ENCODE measurements around the gene MCM10.
A peak's percentile ranks its signal among the peaks of the same experiment; 100 is the strongest.
"Not testable (repeated sequence)": the region's sequence is repeated elsewhere in the genome, so short reads cannot be mapped to it uniquely, and the experiment has no call there.

Gene MCM10

DNA sequence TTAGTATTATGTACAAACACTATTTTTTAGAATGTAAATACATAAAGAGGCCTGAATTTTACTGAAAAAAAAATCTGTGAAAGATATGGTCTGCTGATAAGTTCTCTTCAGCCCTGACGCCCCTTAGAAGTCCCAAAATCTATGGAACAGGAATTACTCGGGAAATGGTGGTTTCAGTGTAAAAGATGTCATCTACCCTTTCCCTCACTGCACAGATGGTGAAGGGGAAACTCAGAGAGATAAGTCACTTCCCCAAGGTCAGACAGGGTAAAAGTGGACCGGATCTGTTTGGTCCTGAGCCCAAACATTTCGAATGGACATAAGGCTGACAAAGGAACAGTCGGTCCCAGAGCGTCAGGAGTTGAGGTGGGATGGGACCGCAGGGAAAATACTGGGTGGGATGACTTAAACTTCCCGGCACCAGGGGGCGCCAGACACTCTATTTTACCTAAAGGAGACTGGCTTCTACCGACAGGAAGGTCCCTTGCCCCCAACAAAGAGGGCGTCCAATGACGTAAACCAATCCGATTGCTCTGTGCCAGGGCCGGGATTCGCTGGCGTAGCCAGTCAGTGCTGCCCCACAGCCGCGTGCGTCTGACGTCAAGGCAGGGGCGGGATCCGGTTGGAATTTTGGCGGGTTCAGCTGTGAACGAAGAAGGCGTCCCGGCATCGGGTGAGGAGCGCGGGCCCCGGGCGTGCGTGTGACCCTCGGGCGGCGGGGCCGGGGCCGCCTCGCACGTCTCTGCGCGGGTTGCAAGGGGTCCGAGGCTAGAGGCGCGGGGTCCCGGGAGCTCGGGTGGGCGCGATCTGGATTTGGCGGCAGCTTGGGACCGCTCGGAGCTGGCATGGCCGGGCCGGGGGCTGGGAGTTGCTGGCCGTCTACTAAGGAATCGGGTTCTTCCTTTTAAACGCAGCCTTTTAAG, at the start of gene MCM10:
Gene MCM10, plus strand, starts transcription at position 625 of the 923 bp plus-strand sequence. CDS start 2,645 bp downstream, outside the sequence.
- peak; percentile 98 for DNase-seq

DNA sequence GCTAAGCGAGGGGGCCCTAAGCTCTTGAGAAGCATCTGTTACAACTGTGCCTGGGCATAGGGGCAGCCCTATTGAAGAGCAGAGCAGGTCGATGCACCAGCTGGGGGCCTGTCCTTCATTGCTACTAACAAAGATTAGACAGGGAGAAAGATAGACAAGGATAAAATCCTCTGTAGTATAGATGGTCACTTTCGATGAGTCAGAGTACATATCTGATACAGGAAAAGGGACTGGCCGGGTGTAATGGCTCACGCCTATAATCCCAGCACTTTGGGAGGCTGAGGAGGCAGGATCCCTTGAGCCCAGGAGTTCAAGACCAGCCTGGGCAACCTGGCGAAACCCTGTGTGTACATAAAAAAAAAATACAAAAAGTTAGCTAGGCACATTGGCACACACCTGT, 47.8 kb upstream of the MCM10 start:
- no peak for DNase-seq

DNA sequence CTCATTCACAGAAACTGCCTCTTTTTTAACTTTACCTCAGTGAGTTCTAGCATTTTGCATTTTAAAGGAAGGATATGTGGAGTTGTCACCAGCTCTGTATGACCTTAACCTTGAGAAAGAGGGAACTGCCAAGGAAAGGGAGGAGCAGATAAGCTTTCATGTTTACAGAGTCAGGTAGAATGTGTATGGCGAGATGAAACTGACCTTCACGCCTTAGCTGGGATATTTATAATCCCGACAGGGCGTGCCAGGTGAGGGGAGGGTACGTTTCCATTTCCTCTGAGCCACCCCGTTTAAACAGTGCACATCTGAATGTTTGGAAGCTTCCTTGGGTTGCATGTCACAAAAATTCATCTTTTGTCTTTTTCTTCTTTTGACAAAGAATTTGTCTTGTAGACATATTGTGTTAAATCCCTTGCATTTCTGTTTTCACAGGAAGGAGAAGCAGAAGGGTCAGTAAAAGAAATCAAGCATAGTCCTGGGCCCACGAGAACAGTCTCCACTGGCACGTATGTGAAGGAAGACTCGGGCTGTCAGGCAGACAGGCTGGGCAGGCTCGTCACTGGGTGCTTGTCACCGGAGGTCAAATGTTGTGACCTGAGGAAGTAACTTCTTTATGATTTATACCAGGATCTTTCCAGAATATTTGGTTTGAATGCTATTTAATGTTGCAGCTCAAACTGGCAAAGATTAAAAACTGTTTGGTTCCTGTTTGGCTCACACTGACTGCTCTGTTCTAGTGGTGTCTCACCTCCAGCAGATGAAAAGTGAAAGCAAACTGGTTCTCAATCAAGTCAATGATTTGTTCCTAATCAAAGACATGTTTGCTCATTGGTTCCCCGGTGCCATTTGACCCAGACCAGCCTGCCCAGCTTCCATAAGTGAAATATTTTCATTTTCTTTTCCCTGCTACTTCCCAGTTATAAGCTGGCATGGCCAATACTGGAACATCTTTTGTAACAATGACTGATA, 45.2 kb upstream of the MCM10 start:
- DNase-seq: no peak

DNA sequence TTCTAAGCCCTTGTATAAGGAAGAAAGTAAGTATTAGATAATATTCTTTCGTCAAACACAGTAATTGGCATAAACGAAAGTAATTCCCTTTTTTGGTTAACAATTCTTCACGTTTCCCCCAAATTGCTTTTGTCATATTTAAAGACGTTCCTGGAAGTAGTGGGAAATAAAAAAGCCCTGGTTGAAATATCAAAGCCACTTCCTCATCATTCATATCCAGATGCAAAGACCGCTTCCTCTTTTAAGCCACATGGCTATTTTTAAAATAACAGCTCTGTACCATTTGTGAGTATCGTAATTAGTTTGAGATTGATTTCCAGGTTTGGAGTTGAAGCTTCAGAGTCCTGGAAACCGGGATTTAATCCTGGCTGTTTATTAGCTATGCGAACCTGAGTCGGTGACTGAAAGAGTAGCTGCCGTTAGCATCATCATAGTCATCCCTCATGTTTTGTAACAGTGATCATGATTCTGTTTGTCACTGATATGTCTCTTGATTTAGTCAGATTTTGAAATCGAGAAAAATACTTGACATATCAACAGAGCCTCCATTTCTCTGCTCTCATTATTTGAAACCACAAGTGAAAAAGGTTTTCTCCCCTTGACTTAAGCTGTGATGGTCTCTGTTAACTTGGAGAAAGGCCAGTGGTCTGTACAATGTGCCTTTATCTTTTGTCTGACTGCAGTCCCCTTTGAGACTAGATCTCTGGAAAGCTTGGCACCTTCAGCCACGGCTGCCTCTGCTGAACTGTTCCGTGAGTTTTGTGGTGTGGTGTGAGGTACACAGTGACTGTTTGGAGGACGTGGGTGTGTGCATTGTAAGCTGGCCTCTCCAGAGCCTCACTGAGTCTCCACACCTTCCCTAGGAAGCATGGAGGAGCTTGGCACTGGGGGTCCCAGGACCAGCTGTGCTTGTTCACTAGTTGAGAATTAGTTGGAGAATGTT, 43.2 kb upstream of the MCM10 start:
- DNase-seq: no peak

DNA sequence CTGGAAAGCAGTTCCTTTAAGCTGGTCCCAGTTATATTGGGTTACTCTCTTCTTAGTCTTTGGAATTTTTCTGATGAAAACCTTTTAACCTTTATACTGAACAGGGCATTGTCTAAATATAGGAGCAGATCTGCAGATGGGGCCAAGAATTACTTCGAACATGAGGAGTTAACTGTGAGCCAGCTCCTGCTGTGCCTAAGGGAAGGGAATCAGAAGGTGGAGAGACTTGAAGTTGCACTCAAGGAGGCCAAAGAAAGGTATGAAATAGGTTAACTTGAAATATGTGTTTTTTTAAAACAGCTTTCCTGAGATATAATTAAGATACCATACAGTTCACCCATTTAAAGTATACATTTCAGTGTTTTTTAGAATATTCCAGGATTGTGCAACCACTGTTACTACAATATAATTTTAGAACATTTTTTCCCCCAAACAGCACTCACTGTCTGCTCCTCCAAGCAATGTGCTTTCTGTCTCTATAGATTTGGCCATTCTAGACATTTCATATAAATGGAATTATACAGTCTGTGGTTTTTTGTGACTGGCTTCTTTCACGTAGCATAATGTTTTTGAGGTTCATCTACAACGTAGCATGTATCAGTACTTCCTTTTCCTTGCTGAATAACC, 42.5 kb upstream of the MCM10 start:
- no peak for DNase-seq

DNA sequence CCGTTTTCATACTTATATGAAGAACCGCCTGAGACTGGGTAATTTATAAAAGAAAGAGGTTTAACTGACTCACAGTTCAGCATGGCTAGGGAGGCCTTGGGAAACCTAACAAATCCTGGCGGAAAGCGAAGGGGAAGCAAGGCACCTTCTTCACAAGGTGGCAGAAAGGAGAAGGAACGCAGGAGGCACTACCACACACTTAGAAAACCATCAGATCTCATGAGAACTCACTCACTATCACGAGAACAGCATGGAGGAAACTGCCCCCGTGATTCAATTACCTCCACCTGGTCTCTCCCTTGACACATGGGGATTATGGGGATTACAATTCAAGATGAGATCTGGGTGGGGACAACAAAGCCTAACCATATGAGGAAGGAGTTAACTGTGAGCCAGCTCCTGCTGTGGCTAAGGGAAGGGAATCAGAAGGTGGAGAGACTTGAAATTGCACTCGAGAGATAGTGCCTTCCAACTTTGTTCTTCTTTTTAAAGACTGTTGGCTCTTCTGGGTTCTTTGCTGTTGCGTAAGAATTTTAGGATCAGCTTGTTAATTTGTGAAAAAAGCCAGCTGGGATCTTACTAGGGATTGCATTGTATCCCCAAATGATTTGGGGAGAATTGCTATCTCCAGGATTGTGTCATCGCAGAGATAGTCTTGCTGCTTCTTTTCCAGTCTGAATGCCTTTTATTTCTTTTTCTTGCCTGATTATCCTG, 40.4 kb upstream of the MCM10 start:
- DNase-seq: no peak

DNA sequence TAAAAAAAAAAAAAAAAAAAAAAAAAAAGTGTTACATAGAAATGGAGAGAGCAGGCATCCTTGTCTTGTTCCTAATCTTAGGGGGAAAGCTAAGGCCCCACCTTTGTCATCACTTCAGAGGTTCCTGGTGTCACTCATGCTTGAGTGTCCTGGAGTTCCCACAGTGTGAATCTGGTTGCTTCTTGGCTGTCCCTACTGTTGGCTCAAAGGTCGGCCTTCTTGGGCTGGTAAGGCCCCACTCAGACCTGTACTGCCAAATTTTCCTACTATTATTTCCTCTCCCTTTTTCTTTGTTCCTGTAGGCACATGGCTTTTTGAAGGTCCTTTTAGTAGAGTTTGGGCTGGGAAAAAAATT, 39.9 kb upstream of the MCM10 start:
- no peak for DNase-seq

DNA sequence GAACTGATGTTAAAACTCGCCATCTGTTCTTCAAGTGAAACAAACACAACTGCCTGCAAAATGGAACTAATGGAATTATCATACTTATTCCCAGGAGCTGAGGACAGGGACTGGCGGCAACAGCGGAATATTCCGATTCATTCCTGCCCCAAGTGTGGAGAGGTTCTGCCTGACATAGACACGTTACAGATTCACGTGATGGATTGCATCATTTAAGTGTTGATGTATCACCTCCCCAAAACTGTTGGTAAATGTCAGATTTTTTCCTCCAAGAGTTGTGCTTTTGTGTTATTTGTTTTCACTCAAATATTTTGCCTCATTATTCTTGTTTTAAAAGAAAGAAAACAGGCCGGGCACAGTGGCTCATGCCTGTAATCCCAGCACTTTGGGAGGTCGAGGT, 24.7 kb upstream of the MCM10 start:
- DNase-seq: no peak

DNA sequence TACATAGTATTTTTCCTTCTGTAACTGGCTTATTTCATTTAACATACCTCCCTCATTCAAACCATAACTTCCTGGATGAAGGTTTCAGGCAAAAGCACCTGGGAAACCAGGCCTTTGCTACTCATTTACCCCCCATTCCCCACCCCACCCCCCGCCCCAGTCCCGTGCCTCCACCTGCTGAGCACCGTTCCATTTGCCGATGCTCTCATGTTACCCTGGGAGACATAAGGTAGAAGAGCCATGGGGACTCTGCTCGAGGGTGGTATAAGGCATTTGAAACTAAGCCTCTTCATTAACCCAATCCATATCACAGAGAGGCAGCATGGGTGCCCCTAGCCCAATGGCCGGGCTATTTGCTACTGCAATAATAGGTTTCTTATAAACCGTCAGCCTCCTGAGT, 22.2 kb upstream of the MCM10 start:
- DNase-seq: no peak

DNA sequence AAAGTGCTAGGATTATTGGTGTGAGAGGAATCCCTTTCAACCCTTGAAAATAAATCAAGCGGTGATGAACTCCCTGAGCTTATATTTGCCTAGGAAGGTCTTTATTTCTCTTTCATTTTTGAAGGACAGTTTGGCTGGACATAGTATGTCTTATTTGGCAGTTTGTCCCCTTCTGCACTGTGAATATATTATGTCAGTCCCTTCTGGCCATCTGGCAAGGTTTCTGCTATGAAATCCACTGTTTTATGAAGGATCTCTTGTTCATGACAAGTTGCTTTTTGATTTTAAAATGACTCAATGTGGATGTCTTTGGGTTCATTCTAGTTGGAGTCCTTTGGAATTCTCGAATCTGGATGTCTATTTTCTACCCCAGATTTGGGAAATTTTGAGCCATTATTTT, 21.7 kb upstream of the MCM10 start:
- DNase-seq: no peak

DNA sequence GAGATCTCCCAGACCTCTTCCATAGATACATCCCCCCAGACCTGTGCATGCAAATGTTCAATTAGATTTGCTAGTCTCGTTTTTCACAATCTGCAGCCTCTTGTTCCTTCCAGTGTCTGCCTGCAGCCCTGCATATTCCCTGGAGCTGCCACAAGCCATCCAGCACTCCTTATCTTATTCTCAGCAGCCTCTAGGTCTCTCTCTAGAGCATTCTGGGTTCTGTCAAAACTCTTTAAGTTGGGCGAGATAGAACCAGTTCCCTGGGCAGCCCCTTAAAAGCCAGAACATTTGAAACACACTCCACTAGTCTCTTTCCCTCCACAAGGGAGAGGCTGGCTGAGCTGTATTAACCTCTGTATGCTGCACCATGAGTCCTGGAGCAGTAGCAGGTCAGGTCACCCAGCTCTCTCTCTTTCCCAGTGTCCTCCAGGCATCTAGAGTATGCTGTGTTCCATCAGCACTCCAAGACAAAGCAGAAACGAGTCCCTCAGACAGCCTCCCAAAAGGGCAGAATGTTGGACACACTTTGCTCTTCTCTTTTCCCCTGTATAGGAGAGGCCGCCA, 20.6 kb upstream of the MCM10 start:
- DNase-seq: no peak

DNA sequence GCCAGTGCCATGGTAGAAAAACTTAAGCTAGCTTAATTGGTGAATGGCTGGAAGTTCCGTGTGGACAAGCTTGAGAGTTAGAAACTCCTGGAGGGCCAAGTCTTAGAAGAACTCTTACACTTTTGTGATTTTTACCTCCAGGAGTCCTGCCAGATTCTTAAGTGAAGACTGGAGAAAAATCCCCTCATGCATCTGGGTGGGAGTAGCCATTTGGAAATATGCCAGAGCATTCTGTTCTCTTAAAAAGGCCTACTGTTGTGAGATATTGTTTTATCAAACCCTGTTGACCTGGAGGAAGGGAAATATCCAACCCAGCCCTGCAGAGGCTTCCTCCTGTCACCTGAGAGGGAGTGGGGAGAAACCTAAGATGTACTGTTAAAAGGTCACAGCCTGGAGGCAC, 17.6 kb upstream of the MCM10 start:
- DNase-seq: no peak

DNA sequence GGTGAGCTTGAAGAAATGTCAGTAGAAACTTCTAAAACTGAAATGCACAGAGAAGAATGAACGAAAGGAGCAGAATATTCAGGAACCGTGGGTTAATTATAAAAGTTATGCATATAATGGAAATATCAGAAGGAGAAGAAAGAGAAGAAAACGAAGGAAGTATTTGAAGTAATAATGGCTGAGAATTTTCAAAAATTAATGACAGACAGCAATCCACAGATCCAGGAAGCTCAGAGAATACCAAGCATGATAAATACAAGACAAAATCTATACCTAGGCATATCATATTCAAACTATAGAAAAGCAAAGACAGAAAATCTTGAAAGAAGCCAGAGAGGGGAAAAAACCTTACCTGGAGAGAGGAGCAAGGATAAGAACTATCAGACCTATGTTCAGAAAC, 16.5 kb upstream of the MCM10 start:
- no peak for DNase-seq

DNA sequence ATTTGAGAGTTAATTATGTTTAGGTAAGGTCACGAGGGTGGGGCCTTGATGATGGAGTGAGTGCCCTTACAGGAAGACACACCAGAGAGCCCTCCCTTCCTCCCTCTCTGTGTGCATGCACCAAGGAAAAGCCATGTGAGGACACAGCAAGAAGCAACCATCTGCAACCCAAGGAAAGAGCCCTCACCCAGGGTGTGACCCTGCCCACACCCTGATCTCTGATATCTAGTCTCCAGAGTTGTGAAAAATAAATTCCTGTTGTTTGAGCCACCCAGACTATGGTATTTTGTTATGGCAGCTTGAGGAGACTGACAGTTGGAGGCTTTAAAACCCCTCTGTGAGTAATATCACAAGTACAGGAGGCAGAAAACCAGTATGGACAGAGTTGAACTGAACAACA, 15.0 kb upstream of the MCM10 start:
- no peak for DNase-seq

DNA sequence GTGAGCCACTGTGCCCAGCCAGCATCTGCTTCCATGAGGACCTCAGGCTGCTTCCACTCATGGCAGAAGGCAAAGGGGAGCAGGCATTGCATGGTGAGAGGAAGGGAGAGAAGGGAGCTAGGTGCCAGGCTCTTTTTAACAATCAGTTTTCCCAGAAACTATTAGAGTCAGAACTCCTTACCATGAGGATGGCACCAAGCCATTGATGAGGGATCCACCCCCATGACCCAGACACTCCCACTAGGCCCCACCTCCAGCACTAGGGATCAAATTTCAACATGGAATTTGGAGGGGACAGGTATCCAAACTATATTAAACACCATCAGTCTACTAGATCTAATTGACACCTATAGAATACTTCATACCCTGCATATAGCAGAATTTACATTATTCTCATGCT, 14.2 kb upstream of the MCM10 start:
- no peak for DNase-seq

DNA sequence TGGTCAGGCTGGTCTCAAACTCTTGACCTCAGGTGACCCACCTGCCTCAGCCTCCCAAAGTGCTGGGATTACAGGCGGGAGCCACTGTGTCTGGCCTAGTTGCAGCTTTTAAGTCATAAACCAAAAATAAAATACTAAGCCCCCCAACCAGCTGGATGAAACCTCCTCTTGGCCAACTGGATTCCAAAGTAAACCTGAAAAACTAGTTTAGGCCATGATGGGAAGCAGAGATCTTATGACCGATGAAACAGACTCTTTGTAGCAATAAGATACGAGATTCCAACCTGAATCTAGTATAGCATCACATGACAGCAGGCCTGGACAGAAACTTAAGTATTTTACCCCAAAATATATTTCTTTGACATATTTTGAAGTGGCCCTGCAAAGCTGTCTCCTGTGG, 9.1 kb upstream of the MCM10 start:
- DNase-seq: no peak

DNA sequence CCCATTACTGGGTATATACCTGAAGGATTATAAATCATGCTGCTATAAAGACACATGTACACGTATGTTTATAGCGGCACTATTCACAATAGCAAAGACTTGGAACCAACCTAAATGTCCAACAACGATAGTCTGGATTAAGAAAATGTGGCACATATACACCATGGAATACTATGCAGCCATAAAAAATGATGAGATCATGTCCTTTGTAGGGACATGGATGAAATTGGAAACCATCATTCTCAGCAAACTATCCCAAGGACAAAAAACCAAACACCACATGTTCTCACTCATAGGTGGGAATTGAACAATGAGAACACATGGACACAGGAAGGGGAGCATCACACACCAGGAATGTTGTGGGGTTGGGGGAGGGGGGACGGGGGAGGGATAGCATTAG, 5.5 kb upstream of the MCM10 start:
- DNase-seq: not testable (repeated sequence)

DNA sequence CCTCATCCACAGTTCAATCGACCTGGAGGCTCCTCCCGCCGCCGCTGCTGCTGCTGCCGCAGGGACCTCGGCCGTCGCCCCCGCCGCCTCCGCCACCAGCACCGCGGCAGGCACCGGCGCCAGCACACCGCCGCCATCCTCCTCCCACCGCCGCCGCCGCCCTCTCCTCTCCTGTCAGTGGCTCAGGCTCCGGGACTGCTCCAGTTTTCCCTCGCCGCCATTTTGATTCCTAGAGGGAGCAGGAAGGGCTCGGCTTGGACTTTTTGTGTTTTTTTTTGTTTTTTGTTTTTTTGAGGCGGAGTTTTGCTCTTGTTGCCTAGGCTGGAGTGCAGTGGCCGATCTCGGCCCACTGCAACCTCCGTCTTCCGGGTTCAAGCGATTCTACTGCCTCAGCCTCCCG, 3.0 kb upstream of the MCM10 start:
- no peak for DNase-seq

DNA sequence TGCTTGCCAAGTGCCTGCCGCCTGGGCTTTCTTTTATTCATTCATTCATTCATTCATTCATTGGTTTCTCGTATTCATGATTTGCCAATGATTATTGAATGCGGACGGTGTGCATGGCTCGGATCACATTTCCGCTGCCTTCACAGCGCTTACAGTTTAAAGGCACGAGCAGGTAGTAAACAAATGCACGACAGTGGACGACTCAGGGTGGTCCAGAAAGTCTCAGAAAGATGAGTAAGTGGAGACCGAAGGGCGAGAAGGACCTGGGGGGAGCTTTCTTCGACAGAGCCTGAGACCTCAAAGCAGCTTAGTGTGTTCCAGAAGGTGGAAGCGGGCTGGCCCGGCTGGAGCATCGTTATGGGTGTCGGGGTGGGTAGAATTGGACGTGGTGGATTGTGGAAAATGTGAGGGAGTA, 506 bp downstream of the MCM10 start:
- DNase-seq: no peak

DNA sequence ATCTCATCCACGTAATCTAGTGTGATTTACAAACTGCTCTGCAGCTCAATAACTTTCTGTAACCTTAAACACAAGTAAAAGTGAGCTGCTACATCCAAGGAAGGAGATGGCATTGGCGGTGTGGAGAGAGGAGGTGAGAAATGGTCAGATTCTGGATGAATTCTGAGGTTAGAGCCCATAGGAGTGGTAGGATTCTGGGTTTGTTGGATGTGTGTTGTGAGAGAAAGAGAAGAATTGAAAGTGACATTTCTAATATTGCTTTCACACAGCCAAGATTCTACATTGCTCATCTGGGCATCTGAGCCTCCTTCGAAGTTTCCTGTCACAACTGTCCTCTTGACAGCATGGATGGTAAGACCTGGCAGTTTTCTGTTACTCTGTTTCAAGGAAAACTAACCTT, 2.5 kb downstream of the MCM10 start:
- no peak for DNase-seq

DNA sequence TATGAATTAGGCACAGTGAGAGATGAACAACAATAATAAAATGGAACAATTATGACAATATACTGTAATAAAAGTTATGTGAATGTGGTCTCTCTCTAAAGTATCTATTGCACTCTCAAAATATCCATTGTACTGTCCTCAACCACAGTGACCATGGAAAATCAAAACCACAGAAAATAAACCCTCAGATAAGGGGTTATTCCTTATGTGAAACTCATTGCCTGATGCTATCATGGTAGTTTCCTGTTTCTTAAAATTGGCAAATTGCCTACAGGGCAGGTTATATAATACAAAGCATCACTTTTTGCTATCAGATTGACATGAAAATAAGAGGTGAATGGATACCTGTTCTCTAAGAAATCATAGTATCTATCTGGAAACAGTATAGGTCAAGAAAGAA, 3.8 kb downstream of the MCM10 start:
- DNase-seq: no peak

Measured in NCI-H446 treated with DMSO at 0.1 percent for 48 hours (cell line).